ENCODE results near the gene RBM33.

Gene RBM33

DNA sequence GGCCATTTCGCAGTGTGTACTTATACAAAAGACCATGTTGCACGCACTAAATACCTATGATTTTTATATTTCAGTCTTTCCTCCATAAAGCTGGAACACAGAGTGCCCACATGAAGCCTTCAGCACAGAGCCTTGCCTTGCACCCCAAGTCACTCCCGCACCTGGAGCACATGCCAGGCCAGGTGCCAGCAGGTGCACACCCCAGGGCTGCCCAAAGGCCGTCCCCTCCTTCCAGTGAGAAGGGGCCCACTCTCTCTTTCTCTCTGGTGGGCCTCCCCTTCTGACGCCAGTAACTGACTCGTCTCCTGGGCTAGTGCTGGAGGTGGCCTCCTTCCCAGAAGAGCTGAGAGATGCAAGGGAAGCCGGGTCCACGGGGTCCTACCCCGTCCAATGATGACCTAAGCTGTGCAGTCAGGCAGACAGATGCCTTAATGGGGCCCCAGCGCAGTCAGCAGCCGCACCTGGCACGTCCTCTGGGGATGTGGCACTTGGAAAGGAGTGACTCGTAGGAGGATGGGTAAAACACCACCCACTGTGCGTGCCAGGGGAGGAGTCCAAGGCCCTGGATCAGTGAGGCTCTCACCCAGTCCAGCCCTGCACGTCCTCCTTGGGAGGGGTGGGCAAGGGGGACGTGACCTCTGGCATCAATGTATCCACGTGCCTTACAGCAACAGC, 185.5 kb downstream of the RBM33 start:
- DNase-seq (ENCODE audit: low spot score): no peak
